Stimulated activated CD4-positive, alpha-beta T cell treated with anti-CD3 and anti-CD28 coated beads, Interleukin-1b, Interleukin-23, amount 100 ng/mL, for 48 hours (primary cell): ENCODE data around the gene GIPC2.
"Not testable (repeated sequence)": the region's sequence is repeated elsewhere in the genome, so short reads cannot be mapped to it uniquely, and the experiment has no call there.

Experiments
- DNase-seq: peaks from one replicate; pipeline ENCODE4 v3.0.0-alpha.2; 2020

GIPC2 gene

DNA sequence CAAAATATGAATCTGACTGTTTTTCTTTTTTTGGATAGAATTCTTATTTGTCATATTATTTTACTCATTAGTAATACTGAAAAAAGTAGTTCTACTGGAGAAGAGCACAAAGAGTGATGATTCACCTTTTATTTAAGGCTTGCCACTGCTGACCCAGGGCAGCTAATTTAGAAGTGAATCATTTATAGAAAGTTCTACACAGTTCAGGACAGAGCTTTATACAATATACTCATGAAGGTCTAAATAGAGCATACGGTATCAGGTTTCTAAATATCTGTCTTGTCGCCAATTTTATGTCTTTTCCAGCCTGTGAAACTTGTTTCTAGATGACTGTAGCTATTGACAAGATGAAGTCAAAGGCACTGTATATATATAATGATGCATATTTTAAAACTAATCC, 25.0 kb downstream of the GIPC2 start:
- no peak for DNase-seq

DNA sequence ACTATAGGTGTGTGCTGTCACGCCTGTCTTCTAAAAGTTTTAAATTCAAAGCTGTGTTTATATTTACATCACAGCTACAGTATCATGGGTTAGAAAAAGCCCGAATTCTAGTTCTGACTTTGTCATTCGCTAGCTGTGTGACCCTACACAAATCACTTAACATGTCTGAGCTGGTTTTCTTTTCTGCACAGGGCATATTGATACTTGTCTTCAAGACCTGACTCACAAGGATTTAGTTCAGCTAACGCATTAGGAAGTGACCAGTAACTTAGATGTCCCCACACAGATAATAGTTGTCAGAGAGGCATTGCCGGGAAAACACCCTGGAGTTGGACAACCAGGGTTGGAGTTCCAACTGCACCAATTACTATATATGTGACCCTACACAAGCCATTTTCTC, 25.9 kb downstream of the GIPC2 start:
- no peak for DNase-seq

DNA sequence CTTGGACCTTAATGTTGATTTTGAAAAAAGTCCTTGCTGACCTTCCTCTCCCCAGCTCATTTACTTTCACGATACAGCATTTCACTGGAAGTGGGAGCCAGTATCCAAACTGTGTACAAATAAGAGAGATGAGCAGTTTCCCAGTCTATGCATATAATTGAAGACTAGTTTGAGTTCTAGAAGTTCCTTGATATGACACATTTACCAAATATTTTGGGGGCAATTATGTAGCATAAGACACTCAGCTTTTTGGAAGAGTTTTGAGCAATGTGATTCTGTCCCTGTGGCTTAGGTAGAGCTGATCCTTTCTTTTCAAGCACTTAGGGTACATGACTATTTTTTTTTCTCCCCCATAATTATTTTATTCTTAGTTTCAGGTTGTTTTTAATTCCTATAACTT, 26.4 kb downstream of the GIPC2 start:
- no peak for DNase-seq

DNA sequence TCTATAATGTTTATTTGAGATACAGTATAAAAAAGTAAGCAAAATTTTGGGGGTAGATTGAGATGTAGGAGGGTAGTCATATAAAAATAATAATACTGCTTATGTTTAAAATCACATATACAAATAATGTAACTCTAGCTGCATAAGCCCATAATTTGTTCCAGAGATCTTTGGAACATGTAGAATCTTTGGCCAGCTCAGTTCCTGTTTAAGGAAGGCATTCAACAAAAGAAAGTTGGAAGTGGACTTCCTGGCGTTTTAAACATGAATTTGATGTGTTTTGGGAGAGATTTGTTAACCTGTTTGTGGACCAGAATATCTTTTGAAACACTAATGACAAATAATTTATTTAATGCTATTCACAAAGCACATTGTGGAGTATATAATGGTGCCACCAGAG, 27.7 kb downstream of the GIPC2 start:
- no peak for DNase-seq

DNA sequence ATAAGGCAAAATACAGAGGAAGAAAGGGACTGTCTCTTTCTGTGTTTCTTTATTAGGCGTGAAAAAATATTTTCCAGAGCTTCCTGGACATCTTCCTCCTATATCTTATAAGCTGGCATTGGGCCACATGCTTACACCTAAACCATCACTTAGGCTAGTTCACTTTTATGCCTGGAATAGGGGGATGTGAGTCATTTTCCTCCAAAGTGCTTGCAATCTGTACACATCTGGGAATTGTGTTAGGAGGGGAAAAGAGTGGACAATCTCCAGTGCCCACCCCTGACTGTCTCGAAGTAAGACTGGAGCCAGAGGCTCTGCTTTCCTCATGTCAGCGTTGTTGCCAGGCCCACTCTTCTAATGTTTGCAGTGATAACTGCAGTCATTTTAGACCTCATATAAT, 29.9 kb downstream of the GIPC2 start:
- DNase-seq, result no peak

DNA sequence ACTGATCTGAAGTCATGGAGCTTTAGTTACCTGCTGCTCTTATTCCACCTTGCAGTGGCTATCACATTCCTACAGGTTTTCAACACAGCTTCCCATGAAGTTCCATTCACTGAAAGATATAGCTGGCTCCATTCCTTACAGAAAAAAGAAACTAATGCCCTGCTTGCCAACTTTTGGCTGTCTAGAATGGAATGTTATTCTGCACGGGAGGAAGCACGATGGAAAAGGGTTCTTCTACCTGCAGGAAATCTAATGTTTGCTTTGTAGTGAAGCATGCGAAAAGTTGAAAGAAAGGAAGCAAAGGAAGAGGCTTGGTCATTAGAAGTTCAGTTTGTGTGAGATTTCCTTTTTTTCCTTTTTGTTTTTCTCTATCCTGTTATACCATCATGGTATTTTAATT, 32.6 kb downstream of the GIPC2 start:
- no peak for DNase-seq

DNA sequence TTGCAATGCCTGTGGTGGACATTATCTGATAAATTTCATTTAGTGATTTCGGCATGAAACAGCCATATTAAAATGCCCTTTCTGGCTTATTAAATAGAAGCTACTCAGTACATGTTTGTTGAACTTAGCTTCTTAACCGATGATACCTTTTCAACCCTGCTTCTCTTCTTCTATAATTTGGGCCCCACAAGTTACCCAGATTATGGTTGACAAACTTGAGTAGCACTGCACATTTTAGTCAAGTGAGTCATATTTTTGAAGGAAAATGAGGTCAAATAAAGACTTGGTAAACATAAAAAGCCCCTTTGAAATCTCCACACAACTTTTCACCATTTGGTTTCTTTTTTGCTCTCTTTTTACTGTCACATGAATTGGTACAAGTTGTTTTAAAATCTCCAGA, 33.8 kb downstream of the GIPC2 start:
- DNase-seq, result no peak

DNA sequence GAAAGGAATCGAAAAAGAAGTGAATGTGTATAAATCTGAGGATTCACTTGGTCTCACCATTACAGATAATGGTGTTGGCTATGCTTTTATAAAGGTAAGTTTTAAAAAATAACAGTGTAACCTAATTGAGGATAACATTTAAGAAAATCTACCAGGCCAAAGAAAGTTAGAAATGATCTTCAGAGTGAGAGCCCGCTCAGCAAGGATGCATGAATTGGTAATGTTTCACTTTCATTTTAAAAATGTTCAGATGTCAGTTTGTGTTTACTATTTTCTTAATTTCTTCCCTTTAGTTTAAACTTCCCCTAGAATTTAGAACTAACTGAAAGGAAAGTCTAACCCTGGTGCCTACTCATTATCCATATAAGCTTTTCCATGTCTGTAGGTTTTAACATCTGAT, 35.0 kb downstream of the GIPC2 start:
- no peak for DNase-seq

DNA sequence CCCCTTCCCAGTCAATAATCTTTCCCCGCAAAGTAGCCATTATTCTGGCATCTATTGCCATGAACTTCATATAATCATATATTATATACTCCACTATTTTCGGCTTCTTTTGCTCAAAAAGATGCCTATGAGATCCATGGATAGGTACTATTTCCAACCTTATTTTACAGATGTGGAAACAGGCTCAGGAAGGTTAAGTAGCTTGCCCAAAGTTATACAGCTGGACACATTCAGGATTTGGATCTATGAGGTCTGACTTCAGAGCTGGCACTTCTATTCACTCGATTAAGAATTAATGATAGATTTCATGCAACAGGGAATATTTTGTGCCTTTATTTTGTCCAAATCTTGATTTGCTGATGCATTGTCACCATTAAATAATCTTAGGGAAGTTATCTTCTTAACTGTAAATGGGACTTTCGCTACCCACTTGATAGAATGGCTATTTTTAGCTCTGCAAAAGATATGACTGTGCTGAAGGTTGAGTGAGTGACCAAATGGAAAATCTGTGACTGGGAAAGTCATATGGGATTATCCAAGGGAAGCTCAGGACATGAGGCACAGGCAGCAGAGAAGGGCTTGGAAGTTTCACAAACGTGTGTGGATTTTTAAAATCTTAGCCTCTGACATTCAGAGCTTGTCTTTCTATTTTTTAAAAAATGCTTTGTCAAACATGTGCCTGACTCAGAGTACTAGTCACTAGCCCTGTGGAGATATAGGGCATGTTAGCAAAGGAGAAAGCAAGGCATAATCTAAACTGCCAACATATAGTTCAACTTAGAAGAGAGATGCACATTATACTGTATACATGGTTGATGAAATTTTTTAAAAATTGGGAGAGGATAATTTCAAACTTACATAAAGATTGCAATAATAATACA, 36.5 kb downstream of the GIPC2 start:
- no peak for DNase-seq

DNA sequence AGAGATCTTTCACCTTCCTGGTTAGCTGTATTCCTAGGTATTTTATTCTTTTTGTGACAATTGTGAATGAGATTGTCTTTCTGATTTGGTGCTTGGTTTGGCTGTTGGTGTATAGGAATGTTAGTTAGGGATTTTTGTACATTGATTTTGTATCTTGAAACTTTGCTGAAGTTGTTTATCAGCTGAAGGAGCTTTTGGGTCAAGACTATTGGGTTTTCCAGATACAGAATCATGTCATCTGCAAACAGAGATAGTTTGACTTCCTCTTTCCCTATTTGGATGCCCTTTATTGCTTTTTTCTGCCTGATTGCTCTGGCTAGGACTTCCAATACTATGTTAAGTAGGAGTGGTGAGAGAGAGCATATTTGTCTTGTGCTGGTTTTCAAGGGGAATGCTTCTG, 38.9 kb downstream of the GIPC2 start:
- DNase-seq, result not testable (repeated sequence)

DNA sequence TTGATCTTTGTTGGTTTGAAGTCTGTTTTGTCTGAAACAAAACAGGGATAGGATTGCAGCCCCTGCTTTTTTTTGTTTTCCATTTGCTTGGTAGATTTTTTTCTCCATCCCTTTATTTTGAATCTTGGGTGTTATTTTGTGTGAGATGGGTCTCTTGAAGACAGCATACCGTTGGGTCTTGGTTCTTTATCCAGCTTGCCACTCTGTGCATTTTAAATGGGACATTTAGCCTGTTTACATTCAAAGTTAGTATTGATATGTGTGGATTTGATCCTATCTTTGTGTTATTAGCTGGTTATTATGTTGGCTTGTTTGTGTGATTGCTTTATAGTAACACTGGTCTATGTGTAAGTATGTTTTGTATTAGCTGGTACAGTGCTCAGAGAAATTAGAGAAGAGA, 40.9 kb downstream of the GIPC2 start:
- no peak for DNase-seq

DNA sequence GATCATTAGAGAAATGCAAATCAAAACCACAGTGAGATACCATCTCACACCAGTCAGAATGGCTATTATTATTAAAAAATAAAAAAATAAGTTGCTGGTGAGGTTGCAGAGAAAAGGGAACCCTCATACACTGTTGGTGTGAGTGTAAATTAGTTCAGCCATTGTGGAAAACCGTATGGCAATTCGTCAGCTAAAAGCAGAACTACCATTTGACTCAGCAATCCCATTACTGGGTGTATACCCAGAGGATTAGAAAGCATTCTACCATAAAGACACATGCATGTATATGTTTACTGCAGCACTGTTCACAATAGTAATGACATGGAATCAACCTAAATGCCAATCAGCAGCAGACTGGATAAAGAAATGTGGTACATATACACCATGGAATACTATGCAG, 42.2 kb downstream of the GIPC2 start:
- DNase-seq, result no peak

DNA sequence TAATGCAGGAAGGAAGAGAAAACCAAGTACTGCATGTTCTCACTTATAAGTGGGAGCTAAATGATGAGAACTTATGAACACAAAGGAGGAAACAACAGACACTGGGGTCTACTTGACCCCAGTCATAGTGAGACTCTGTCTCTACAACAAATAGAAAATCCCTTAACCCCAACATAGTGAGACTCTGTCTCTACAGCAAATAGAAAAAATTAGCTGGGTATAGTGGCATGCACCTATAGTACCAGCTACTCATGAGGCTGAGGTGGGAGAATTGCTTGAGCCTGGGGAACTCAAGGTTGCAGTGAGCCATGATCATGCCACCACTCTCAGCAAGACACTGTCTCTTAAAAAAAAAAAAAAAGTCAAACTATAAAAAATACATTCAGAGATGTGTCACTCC, 42.7 kb downstream of the GIPC2 start:
- no peak for DNase-seq

DNA sequence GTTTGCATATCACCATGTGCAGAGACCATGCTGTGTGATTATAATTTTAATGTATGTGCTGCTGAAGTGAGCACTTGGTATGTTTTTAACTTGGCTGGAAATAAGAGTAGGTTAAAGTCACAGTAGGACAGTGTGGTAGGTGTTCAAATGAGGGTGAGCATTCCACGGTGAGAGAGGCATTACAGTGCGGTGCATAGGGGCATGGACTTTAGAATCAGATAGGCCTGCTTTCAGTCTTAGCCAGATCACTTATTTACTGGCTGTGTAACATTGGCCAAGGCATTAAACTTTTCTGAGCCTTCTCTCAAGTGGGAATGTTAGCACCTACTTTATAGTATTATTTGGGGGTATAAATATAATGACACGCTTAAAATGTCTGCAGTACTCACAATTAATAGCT, 43.2 kb downstream of the GIPC2 start:
- DNase-seq, result no peak

DNA sequence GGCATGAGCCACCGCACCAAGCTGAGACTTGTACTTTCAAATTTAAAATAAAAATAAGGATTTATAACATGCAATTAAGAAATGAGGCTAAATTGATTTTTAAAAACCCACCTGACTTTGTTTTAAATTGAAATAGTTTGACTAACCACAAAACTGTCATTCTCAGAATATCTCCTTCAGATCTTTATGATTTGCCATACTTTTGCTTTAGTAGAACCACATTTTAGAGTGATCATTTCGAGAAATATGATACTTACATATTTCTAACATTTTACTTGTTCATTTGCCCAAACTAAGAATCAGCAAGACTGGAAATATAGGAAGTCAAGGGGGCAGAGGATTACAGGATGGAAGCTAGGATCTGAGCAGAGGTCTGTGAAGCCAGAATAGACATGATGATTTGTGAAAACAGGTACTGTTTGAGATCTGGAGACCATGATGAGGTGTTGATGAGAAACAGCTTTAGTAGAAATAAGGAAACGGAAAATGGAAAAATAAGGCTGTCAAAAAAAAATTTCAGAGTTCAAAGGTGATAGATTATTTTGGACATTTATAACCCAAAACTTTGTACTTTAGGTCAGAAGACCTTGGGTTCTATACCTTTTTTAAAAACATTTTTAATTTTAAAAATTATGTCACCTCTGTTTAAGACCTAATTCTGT, 44.8 kb downstream of the GIPC2 start:
- DNase-seq, result no peak

DNA sequence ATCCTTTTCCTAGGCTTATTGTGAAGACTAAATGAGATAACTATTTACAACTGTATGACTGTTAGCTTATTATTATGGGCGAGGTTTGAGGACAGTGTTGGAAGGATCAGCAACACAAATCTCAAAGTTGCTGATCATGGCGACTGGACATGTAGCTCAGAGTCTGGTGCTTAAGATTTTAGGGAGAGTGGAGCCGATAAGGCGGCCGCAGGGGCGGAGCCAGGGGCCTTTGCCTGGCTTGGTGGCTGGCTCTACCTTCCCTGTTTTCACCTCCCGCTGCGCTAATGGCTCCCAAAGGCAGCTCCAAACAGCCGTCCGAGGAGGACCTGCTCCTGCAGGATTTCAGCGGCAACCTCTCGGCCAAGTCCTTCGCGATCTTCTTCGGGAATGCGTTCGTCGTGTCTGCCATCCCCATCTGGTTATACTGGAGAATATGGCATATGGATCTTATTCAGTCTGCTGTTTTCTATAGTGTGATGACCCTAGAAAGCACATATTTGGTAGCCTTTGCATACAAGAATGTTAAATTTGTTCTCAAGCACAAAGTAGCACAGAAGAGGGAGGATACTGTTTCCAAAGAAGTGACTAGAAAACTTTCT, 45.5 kb downstream of the GIPC2 start:
- DNase-seq, result no peak

DNA sequence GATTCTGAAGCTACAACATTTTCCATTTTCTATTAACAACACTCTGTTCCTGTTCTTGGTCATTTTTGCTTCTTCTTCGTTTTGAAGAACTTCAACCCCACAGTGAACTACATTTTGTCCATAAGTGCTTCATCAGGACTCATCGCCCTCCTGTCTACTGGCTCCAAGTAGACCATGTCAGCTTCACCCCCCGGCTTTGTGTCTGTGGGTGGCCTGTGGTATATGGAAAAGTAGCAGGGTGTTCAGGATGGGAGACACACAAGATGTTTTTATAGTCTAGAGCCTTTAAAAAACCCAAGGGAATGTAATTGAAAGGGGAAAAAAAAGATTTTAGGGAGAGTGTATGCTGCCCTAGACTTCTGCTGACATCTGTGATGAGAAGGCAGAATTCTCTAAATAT, 46.1 kb downstream of the GIPC2 start:
- DNase-seq, result no peak

DNA sequence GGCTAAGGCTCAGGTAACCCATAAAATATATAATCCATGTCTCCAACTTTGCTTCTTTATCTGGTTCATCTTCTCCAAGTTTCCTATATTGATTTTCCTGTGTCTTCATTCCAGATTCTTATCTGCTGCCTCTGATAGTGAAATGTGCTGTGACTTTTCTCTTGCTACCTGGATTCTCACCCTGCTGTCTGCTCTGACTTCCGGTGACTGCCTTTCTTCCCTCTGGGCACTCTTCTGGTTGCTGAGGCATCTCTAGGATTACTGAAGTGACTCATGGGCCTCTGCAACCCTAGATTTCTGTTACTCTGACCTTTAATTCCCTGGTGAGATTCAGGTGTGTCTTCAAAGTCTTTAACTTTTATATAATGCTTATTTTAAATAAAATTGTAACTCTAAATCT, 46.9 kb downstream of the GIPC2 start:
- DNase-seq, result no peak

DNA sequence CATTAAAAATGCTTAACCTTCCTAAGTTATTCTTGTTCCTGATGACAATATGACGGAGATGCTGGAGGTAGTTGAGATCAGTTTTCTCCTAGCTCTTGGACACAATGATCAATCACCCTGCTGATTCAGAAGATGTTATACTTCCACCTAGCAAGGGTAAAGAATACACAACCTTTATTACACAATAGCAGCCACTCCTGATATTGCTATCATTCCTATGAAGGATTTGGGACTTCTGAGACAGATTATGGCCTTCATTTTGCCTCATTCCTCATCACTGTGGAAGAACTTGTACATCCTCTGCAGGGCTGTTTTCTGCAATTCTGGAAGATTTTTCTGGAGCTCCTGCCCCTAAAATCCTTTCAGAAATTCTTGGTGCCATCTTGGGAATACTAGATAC, 47.8 kb downstream of the GIPC2 start:
- no peak for DNase-seq

DNA sequence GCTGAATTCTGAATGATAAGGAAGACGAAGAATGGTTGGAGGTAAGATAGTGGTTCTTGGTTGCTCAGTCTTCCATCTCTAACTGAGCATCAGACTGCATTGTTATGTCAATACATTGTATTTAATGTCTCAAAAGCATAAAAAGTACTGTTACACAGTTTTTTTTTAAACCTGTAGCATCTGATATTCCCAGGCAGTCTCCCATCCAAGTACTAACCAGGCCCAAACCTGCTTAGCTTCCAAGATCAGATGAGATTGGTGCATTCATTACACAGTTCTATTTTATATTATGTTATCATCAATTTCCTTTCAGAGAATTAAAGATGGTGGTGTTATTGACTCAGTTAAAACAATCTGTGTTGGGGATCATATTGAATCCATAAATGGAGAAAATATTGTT, 48.9 kb downstream of the GIPC2 start:
- DNase-seq, result no peak

DNA sequence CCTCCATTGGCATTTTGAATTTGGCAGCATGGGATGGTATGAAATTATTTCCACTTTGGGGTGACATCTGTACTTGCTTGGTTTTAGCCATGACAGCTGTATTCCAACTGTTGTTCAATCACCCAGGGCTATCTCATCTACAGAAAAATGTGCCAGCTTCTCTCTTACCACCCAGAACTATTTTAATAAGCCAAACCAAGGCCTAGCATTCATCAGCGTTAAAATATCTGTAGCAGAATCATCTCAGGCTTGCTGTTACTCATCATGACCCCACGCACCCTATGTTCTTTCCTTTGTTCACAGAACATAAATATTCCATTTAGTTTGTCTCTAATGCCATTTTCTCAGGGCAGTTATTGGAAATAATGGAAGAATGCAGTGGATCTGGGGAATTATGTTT, 49.8 kb downstream of the GIPC2 start:
- no peak for DNase-seq

DNA sequence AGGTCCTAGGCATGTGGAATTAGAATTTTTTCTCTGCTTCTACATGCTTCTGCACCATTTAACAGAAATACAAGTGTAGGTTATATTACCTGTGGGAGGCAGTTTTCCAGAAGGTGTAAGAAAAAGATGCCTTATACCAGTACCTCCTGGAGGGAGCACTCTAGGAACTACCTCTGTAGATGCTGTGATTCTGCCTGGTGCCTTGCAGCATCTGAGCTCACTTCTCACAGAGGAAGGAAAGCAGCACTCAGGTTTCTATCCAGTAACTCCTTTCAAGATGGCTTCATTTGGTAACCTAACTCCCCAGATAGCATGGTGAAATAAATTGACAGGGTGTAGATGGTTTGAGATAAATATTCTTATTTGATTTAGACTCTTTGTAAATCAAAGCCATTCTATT, 50.3 kb downstream of the GIPC2 start:
- DNase-seq, result no peak

DNA sequence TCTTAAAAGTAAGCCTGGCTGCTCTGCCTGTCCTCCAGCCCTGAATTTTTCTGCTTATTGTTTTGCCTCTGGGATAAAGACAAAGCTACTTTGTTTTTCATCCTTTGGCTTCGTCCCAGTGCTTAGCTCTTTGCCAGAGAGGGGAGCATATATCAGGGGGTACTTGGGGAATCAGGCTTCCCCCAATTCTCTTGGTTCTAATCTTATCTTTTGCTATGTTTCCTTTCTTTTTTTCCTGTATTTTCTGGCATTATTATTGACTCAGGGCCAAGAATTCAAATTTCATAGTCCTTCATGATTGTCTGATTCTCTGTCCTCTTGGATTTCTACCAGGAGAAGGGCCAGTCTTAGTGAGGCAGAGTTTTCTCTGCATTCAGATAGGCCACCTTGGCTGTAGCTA, 51.2 kb downstream of the GIPC2 start:
- DNase-seq, result no peak

DNA sequence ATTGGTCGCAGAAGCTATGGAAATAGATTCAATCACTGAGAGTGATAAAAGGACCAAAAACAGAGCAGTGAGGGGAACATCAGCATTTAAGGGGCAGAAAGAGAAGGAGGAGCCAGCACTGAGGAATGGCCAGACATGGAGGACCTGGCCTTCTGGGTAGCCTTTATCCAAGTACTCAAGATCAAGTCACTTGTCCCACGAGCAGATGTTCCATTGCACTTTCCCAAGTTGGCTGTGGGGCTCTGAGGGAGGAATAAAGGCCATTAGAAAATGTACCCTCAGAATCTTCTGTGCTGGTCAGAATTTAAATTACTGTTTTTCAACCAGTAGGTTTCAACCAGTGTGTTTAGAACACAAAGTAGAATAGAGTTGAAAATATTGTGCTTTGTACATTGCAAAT, 55.3 kb downstream of the GIPC2 start:
- DNase-seq, result no peak
